HepG2 (cell line): Measurements from ENCODE around the gene HMGN4. TPM values are rescaled to one million over a fixed set of nuclear protein-coding genes. Genes with fewer than 3 reads are reported as not detected.

ENCODE experiments used
- ARID4A ChIP-seq: sonication (generic); formaldehyde crosslinking; IDR thresholded peaks from 2 replicates; pipeline ENCODE4 v1.5.0; 2020; ENCODE audit warnings: mild to moderate bottlenecking, missing genetic modification reagents, borderline replicate concordance
- EED ChIP-seq: sonication (generic); formaldehyde crosslinking; IDR thresholded peaks from 2 replicates; pipeline ENCODE4 v1.5.0; 2020; ENCODE audit warnings: mild to moderate bottlenecking, missing genetic modification reagents
- FIP1L1 ChIP-seq: fragments of 200-400 bp; formaldehyde crosslinking; IDR thresholded peaks from 2 replicates; pipeline ENCODE4 v1.6.1; 2018; ENCODE audit warnings: low read depth, mild to moderate bottlenecking, low read length, moderate library complexity, borderline replicate concordance; ENCODE audit not compliant: insufficient read depth
- FOXJ3 ChIP-seq: sonication (generic); formaldehyde crosslinking; IDR thresholded peaks from 2 replicates; pipeline ENCODE4 v1.4.0; 2020; ENCODE audit warnings: missing genetic modification reagents, mild to moderate bottlenecking, borderline replicate concordance
- GATAD2A ChIP-seq: IDR thresholded peaks from 2 replicates; pipeline ENCODE4 v1.6.1; 2016
- HOXA3 ChIP-seq: sonication (generic); formaldehyde crosslinking; IDR thresholded peaks from 2 replicates; pipeline ENCODE4 v1.5.0; 2020; ENCODE audit warnings: missing genetic modification reagents
- KDM2A ChIP-seq: sonication (generic); formaldehyde crosslinking; IDR thresholded peaks from 2 replicates; pipeline ENCODE4 v1.4.0; 2020; ENCODE audit warnings: low read depth, missing genetic modification reagents, borderline replicate concordance
- KLF16 ChIP-seq, 2 experiments: sonication (generic) in 1 of 2; formaldehyde crosslinking in 1 of 2; IDR thresholded peaks; 2 replicates each; pipeline versions ENCODE4 v1.6.1 to v1.8.0; 2016 to 2023; ENCODE audit warnings: missing genetic modification reagents in 2 of 2, missing compliant biosample characterization in 1 of 2
- NFATC3 ChIP-seq: sonication (generic); formaldehyde crosslinking; IDR thresholded peaks from 2 replicates; pipeline ENCODE4 v1.5.1; 2020; ENCODE audit warnings: mild to moderate bottlenecking, missing genetic modification reagents
- NONO ChIP-seq, 2 experiments: fragments of 450-650 bp in 1 of 2; sonication (generic) in 1 of 2; formaldehyde crosslinking in 1 of 2; IDR thresholded peaks in 1 of 2; conservative IDR thresholded peaks in 1 of 2; 2 replicates each; pipeline versions ENCODE4 v1.6.1 to v1.8.0; 2017 to 2022; ENCODE audit warnings: mild to moderate bottlenecking in 1 of 2, missing genetic modification reagents in 1 of 2, moderate library complexity in 1 of 2
- PAWR ChIP-seq: sonication (generic); formaldehyde crosslinking; IDR thresholded peaks from 2 replicates; pipeline ENCODE4 v1.4.0; 2020; ENCODE audit warnings: missing genetic modification reagents, mild to moderate bottlenecking, borderline replicate concordance
- RAD51 ChIP-seq: fragments of 450-650 bp; IDR thresholded peaks from 2 replicates; pipeline ENCODE4 v1.6.1; 2016; ENCODE audit warnings: borderline replicate concordance
- REPIN1 ChIP-seq: sonication (generic); formaldehyde crosslinking; IDR thresholded peaks from 2 replicates; pipeline ENCODE4 v1.8.0; 2022; ENCODE audit warnings: missing genetic modification reagents, low read depth, mild to moderate bottlenecking, borderline replicate concordance
- UBTF ChIP-seq: sonication (generic); formaldehyde crosslinking; IDR thresholded peaks from 2 replicates; pipeline ENCODE4 v1.4.0; 2020; ENCODE audit warnings: mild to moderate bottlenecking, missing genetic modification reagents
- XRCC5 ChIP-seq: fragments of 200-400 bp; formaldehyde crosslinking; optimal IDR thresholded peaks from 2 replicates; pipeline ENCODE3; 2017; ENCODE audit warnings: mild to moderate bottlenecking, low read length
- ZFX ChIP-seq: sonication (generic); formaldehyde crosslinking; IDR thresholded peaks from 2 replicates; pipeline ENCODE4 v1.4.0; 2020; ENCODE audit warnings: mild to moderate bottlenecking, low read depth, missing genetic modification reagents, moderate library complexity
- ZFY ChIP-seq: sonication (generic); formaldehyde crosslinking; IDR thresholded peaks from 2 replicates; pipeline ENCODE4 v1.4.0; 2020; ENCODE audit warnings: missing genetic modification reagents
- ZMAT5 ChIP-seq: sonication (generic); formaldehyde crosslinking; IDR thresholded peaks from 2 replicates; pipeline ENCODE4 v1.5.0; 2020; ENCODE audit warnings: mild to moderate bottlenecking, low read depth, missing genetic modification reagents, borderline replicate concordance
- ZNF253 ChIP-seq: sonication (generic); formaldehyde crosslinking; IDR thresholded peaks from 2 replicates; pipeline ENCODE4 v1.8.0; 2022; ENCODE audit warnings: mild to moderate bottlenecking, missing genetic modification reagents, borderline replicate concordance
- ZNF414 ChIP-seq: sonication (generic); formaldehyde crosslinking; IDR thresholded peaks from 2 replicates; pipeline ENCODE4 v1.5.0; 2020; ENCODE audit warnings: missing genetic modification reagents
- ZNF570 ChIP-seq: sonication (generic); formaldehyde crosslinking; IDR thresholded peaks from 2 replicates; pipeline ENCODE4 v1.4.0; 2020; ENCODE audit warnings: mild to moderate bottlenecking, missing genetic modification reagents, borderline replicate concordance
- polyA plus RNA-seq, 8 experiments: library from polyadenylated mRNA; depleted of rRNA in 3 of 8; stranded (reverse) in 7 of 8; unstranded in 1 of 8; fragments of >200 nt; fragmentation: Illumina TruSeq in 4 of 8; extraction: Trizol in 4 of 8; gene quantifications; 2 replicates each; pipeline versions ENCODE4 v1.2.1 to v1.2.3, GENCODE V29; 2011 to 2016; ENCODE audit warnings: low read depth in 4 of 8, missing spikeins in 1 of 8, mixed read lengths in 1 of 8; ENCODE audit not compliant: insufficient read depth in 1 of 8
- total RNA-seq, 5 experiments: library from RNA; depleted of rRNA; stranded (reverse); fragments of >200 nt; fragmentation: Illumina TruSeq; extraction: Trizol; gene quantifications; 2 replicates each; pipeline ENCODE4 v1.2.3, GENCODE V29; 2016; ENCODE audit warnings: low read depth in 1 of 5

HMGN4 gene
- total and polyA plus RNA-seq, 2 of the 13 experiments (the other 11 are each of a cell fraction or from before 2014, with no cell fraction given) = 39.9 to 52.1 TPM

- TF ChIP-seq KDM2A (no peak), KLF16 (CRISPR knock-in tag; IDR thresholded peaks at IDR 0.05) (no peak), ARID4A (CRISPR knock-in tag) (no peak), NONO (IDR thresholded peaks at IDR 0.05) (no peak), NONO (CRISPR knock-in tag; conservative IDR thresholded peaks at IDR 0.05) (no peak), ZFX (CRISPR knock-in tag) (peak; percentile 79), PAWR (CRISPR knock-in tag) (no peak), UBTF (CRISPR knock-in tag) (no peak), REPIN1 (CRISPR knock-in tag) (no peak), ZNF414 (CRISPR knock-in tag) (no peak), FOXJ3 (CRISPR knock-in tag) (no peak), GATAD2A (CRISPR knock-in tag) (no peak), EED (CRISPR knock-in tag) (no peak), HOXA3 (CRISPR knock-in tag) (no peak), ZNF570 (no peak), NFATC3 (CRISPR knock-in tag) (no peak), ZFY (CRISPR knock-in tag) (peak; percentile 60), ZMAT5 (CRISPR knock-in tag) (no peak), RAD51 (no peak), XRCC5 (no peak), FIP1L1 (no peak), ZNF253 (CRISPR knock-in tag) (no peak)
These were observed 1.5 kb upstream of the HMGN4 start (continued) for GRCh38 chr6:26536571-26537159.
